Measurements from ENCODE around the gene VBP1.
"Not testable (repeated sequence)": the region's sequence is repeated elsewhere in the genome, so short reads cannot be mapped to it uniquely, and the experiment has no call there.

VBP1 gene

GRCh38 chrX:155216179-155216939 is at the start of gene VBP1:
Gene VBP1, plus strand, starts transcription at chrX:155216460. Its CDS starts 23 bp downstream, at chrX:155216483.
- DNase-seq (ENCODE audit: low read depth), result peak; percentile 78

- DNase-seq (ENCODE audit: low read depth), result no peak
Measured at GRCh38 chrX:155169881-155170280, 46.4 kb upstream of the VBP1 start.

- no peak for DNase-seq (ENCODE audit: low read depth)
Measured at GRCh38 chrX:155179346-155179997, 36.8 kb upstream of the VBP1 start.

GRCh38 chrX:155188786-155189185 is 27.5 kb upstream of the VBP1 start:
- no peak for DNase-seq (ENCODE audit: low read depth)

- DNase-seq (ENCODE audit: low read depth), result no peak
Measured at GRCh38 chrX:155211208-155211607, 5.1 kb upstream of the VBP1 start.

GRCh38 chrX:155213731-155214130 is 2.5 kb upstream of the VBP1 start:
- no peak for DNase-seq (ENCODE audit: low read depth)

GRCh38 chrX:155215443-155216178 is 649 bp upstream of the VBP1 start:
- DNase-seq (ENCODE audit: low read depth), result no peak

GRCh38 chrX:155216940-155217440 is 730 bp downstream of the VBP1 start:
- no peak for DNase-seq (ENCODE audit: low read depth)

GRCh38 chrX:155218777-155219176 is 2.5 kb downstream of the VBP1 start:
- DNase-seq (ENCODE audit: low read depth), result no peak

GRCh38 chrX:155221351-155221750 is 5.1 kb downstream of the VBP1 start:
- no peak for DNase-seq (ENCODE audit: low read depth)

- not testable (repeated sequence) for DNase-seq (ENCODE audit: low read depth)
Measured at GRCh38 chrX:155223746-155224145, 7.5 kb downstream of the VBP1 start.

- no peak for DNase-seq (ENCODE audit: low read depth)
Measured at GRCh38 chrX:155225774-155226173, 9.5 kb downstream of the VBP1 start.

GRCh38 chrX:155231163-155231562 is 14.9 kb downstream of the VBP1 start:
- no peak for DNase-seq (ENCODE audit: low read depth)

- no peak for DNase-seq (ENCODE audit: low read depth)
Measured at GRCh38 chrX:155235891-155236290, 19.6 kb downstream of the VBP1 start.

GRCh38 chrX:155237719-155238118 is 21.5 kb downstream of the VBP1 start:
- no peak for DNase-seq (ENCODE audit: low read depth)

GRCh38 chrX:155242300-155242699 is 26.0 kb downstream of the VBP1 start:
- DNase-seq (ENCODE audit: low read depth), result no peak

GRCh38 chrX:155246748-155247147 is 30.5 kb downstream of the VBP1 start:
- DNase-seq (ENCODE audit: low read depth), result no peak

GRCh38 chrX:155247497-155247896 is 31.2 kb downstream of the VBP1 start:
- DNase-seq (ENCODE audit: low read depth), result no peak

- DNase-seq (ENCODE audit: low read depth), result no peak
Measured at GRCh38 chrX:155251391-155251790, 35.1 kb downstream of the VBP1 start.

GRCh38 chrX:155259752-155260151 is 43.5 kb downstream of the VBP1 start:
- no peak for DNase-seq (ENCODE audit: low read depth)

GRCh38 chrX:155262970-155263754 is 46.9 kb downstream of the VBP1 start:
- DNase-seq (ENCODE audit: low read depth), result no peak
